Central memory CD8-positive, alpha-beta T cell (primary cell): ENCODE measurements around the gene BLMH.

Source experiments
- ATAC-seq: fragments of 150-1000 bp; cut with Tn5 transposase; replicated peaks from 2 replicates; pipeline ENCODE4 v1.10.0; 2022; ENCODE audit warnings: mild to moderate bottlenecking, moderate FRiP score, moderate number of reproducible peaks; ENCODE audit not compliant: poor library complexity, severe bottlenecking; ENCODE audit errors: extremely low read depth
- DNase-seq, 2 donors: peaks; one replicate each; pipeline ENCODE4 v3.0.0; 2021; ENCODE audit warnings: low spot score in 2 of 2
- H3K27ac Mint-ChIP-seq: one replicate; pipeline ENCODE4 v1.8.0; 2022; ENCODE audit warnings: low read depth, mild to moderate bottlenecking, moderate library complexity, mixed read lengths
- H3K27me3 Mint-ChIP-seq: one replicate; pipeline ENCODE4 v1.8.0; 2022; ENCODE audit warnings: mixed read lengths
- H3K36me3 Mint-ChIP-seq: one replicate; pipeline ENCODE4 v1.8.0; 2022; ENCODE audit warnings: mild to moderate bottlenecking, moderate library complexity, mixed read lengths; ENCODE audit not compliant: insufficient read depth
- H3K4me1 Mint-ChIP-seq: one replicate; pipeline ENCODE4 v1.8.0; 2022; ENCODE audit warnings: mixed read lengths
- H3K4me3 Mint-ChIP-seq: one replicate; pipeline ENCODE4 v1.8.0; 2022; ENCODE audit warnings: mild to moderate bottlenecking, moderate library complexity, mixed read lengths
- H3K9me3 Mint-ChIP-seq: one replicate; pipeline ENCODE4 v1.8.0; 2022; ENCODE audit warnings: mixed read lengths

The BLMH gene

GRCh38 chr17:30323262-30323894 is 31.6 kb upstream of the BLMH start:
- Mint-ChIP-seq H3K4me1 (peaks cover 27% of the 10 kb centered on the region), H3K36me3 (peaks cover 4% of the 10 kb centered on the region), H3K9me3 (no peaks in the 10 kb centered on the region), H3K27ac (peak overlapping the region; percentile 83), H3K4me3 (peak overlapping the region; percentile 37), H3K27me3 (no peaks in the 10 kb centered on the region)
- ATAC-seq, result peak; percentile 82
- DNase-seq, result peak in 1 of 2 donors; percentile 34

DNA sequence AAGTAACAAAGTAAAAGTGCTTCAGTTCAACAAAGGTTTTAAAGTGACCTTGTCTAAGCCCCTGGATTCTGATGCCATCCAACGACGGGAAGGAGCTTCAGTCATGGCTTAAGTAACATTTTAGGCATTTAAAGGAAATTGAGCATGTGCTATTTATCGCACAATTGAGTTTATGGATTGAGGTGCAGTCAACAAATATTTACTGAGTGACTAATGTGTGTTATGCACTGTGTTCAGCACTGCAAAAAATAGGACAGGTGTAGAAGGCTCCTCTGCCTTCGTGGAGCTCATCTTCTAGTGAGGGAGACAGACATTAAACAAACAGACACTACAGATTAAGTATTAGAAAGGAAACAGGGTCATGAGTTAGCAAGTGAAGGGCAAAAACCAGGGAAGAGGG is 29.6 kb upstream of the BLMH start:
- no peaks in the 10 kb centered on the region for H3K9me3 Mint-ChIP-seq
- no peak overlapping the region for H3K27ac Mint-ChIP-seq
- H3K36me3 Mint-ChIP-seq, result peaks cover 6% of the 10 kb centered on the region
- H3K4me3 Mint-ChIP-seq, result no peak overlapping the region
- peaks cover 27% of the 10 kb centered on the region for H3K4me1 Mint-ChIP-seq
- H3K27me3 Mint-ChIP-seq, result no peaks in the 10 kb centered on the region
- DNase-seq (no peak), ATAC-seq (no peak)

DNA sequence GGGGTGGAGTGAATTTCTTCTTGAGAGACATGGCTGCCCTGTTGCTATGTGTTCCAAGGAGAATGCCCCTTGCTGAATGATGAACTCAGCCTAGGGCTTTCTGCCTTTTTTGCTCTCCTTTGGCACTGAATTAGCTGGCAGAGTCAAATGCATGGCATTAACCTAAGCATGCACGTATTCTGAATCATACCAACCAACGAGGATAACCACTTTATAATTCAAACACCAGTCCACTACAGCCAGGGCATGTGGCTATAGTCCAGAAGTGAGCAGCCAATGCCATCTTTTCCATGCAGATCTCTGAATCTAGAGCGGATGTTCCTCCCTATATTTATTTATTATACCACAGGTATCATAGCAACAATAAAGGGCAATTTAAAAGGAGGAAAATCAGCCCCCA is 26.4 kb upstream of the BLMH start:
- peaks cover 5% of the 10 kb centered on the region for H3K4me1 Mint-ChIP-seq
- H3K27ac Mint-ChIP-seq, result peak overlapping the region; percentile 44
- no peaks in the 10 kb centered on the region for H3K9me3 Mint-ChIP-seq
- H3K27me3 Mint-ChIP-seq, result no peaks in the 10 kb centered on the region
- no peak overlapping the region for H3K4me3 Mint-ChIP-seq
- no peak for ATAC-seq
- peaks cover 5% of the 10 kb centered on the region for H3K36me3 Mint-ChIP-seq
- no peak for DNase-seq

DNA sequence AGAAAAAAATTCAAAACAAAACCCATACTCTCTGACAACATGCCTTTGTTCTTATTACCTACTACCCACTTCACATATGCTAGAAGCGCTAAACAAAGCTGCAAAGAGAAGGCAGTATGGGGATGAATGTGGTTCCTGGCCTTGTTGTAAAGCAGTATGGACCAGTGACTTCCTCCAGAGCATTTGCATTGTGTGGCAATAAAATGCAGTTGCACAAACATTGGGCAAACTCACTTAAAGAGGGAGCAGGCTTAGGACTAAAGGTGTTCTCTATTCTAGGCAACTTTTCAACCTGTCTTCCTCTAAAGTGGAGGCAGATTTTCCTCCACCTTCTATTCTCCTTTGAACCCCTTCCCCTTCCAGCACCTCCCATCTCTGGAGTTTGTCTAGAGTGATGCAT is 25.0 kb upstream of the BLMH start:
- DNase-seq, result no peak
- no peaks in the 10 kb centered on the region for H3K27me3 Mint-ChIP-seq
- H3K4me3 Mint-ChIP-seq, result no peak overlapping the region
- H3K9me3 Mint-ChIP-seq, result no peaks in the 10 kb centered on the region
- H3K4me1 Mint-ChIP-seq, result no peaks in the 10 kb centered on the region
- no peak for ATAC-seq
- peaks cover 3% of the 10 kb centered on the region for H3K36me3 Mint-ChIP-seq
- no peak overlapping the region for H3K27ac Mint-ChIP-seq

DNA sequence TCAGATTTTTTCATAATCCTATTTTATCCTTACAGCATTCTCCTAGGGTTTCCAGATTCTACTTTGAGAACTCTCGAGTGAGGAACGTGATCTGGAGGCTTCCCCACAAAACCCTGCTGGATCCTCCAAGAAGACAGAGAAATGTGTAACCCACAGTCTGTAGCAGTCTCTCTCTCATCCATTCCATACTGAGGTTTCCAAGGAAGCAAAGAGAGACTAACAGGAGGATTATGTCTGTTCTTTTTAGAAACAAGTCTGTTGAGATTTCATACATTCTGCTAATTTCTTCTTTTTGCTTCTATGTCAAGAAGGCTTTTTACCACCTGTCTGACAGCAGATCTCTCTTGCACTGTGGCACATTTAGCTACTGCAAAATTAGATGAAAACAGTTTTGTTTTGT is 23.4 kb upstream of the BLMH start:
- Mint-ChIP-seq H3K4me3 (no peak overlapping the region), H3K9me3 (no peaks in the 10 kb centered on the region), H3K27me3 (no peaks in the 10 kb centered on the region), H3K36me3 (peaks cover 2% of the 10 kb centered on the region), H3K4me1 (no peaks in the 10 kb centered on the region), H3K27ac (no peak overlapping the region)
- ATAC-seq (no peak), DNase-seq (no peak)

DNA sequence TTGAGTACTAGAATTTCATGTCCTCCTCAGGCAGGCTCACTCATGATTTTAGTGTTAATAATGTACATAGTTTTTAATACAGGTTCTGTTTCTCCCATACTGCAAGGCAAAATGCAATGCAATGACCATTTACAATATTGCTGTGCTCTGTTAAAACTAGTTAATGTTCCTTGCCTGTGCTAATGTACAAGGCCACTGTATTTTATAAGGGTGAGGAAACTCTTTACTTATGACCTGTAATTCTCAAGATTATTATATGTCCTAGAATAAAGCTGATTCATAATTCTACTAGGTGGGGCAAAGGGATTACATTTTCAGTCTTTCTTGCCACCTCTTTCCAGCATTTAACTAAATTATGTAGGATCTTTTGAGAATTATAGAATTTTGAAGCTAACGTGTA is 22.7 kb upstream of the BLMH start:
- no peak for ATAC-seq
- Mint-ChIP-seq H3K27me3 (no peaks in the 10 kb centered on the region), H3K27ac (no peak overlapping the region), H3K4me3 (no peak overlapping the region), H3K4me1 (no peaks in the 10 kb centered on the region), H3K9me3 (no peaks in the 10 kb centered on the region), H3K36me3 (peaks cover 2% of the 10 kb centered on the region)
- no peak for DNase-seq

DNA sequence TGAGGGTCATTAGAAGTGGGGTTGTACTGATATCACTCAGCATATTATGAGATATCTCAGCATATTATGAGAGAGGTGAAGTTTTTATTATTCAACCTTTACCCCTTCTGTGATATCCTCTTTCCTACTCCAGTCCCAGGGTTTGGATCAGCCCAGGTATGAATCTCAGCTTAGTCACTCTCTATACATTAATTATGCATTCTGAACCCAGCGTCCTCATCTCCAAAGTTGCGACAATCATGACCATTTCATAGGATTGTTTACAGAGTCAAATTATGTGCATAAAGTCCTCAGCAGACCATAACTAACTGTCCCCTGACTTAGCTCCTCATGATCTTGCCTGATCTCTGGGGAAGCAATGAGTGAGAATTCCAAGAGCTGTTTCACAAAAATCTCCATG is 20.5 kb upstream of the BLMH start:
- DNase-seq (no peak), ATAC-seq (no peak)
- Mint-ChIP-seq H3K9me3 (no peaks in the 10 kb centered on the region), H3K27me3 (no peaks in the 10 kb centered on the region), H3K27ac (no peak overlapping the region), H3K36me3 (no peaks in the 10 kb centered on the region), H3K4me1 (no peaks in the 10 kb centered on the region), H3K4me3 (no peak overlapping the region)

- no peak overlapping the region for H3K27ac Mint-ChIP-seq
- no peaks in the 10 kb centered on the region for H3K4me1 Mint-ChIP-seq
- no peak for DNase-seq
- ATAC-seq, result no peak
- H3K9me3 Mint-ChIP-seq, result no peaks in the 10 kb centered on the region
- peaks cover 7% of the 10 kb centered on the region for H3K27me3 Mint-ChIP-seq
- no peaks in the 10 kb centered on the region for H3K36me3 Mint-ChIP-seq
- H3K4me3 Mint-ChIP-seq, result no peak overlapping the region
Observed at GRCh38 chr17:30310562-30310961, 18.8 kb upstream of the BLMH start.

GRCh38 chr17:30309591-30309990 is 17.8 kb upstream of the BLMH start:
- H3K27me3 Mint-ChIP-seq, result peaks cover 10% of the 10 kb centered on the region
- ATAC-seq, result no peak
- H3K36me3 Mint-ChIP-seq, result no peaks in the 10 kb centered on the region
- no peaks in the 10 kb centered on the region for H3K9me3 Mint-ChIP-seq
- no peak overlapping the region for H3K4me3 Mint-ChIP-seq
- no peaks in the 10 kb centered on the region for H3K4me1 Mint-ChIP-seq
- DNase-seq, result no peak
- no peak overlapping the region for H3K27ac Mint-ChIP-seq

- Mint-ChIP-seq H3K4me3 (no peak overlapping the region), H3K4me1 (no peaks in the 10 kb centered on the region), H3K36me3 (no peaks in the 10 kb centered on the region), H3K27ac (no peak overlapping the region), H3K9me3 (no peaks in the 10 kb centered on the region), H3K27me3 (peaks cover 10% of the 10 kb centered on the region)
- DNase-seq, result no peak
- no peak for ATAC-seq
Observed at GRCh38 chr17:30308406-30308805, 16.7 kb upstream of the BLMH start.

DNA sequence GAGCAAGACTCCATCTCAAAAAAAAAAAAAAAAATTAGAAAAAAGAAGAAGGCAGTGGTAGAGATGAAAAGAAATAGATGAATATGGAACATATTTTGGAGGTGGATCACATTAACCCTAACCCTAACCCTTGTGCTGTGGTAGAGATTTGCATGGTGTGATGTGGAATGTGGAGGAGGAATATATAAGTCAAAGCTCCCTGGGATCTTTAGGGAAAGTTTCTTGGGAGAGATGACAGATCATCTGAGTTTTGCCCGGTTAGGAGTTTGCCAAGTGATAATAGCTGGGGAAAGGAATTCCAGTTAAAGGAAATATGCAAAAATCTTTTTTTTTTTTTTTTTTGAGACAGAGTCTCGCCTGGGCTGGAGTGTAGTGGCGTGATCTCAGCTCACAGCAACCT is 13.0 kb upstream of the BLMH start:
- Mint-ChIP-seq H3K36me3 (no peaks in the 10 kb centered on the region), H3K4me3 (no peak overlapping the region), H3K27me3 (peaks cover 10% of the 10 kb centered on the region), H3K27ac (no peak overlapping the region), H3K4me1 (no peaks in the 10 kb centered on the region), H3K9me3 (peaks cover 5% of the 10 kb centered on the region)
- DNase-seq (no peak), ATAC-seq (no peak)

- Mint-ChIP-seq H3K4me3 (no peak overlapping the region), H3K36me3 (no peaks in the 10 kb centered on the region), H3K4me1 (no peaks in the 10 kb centered on the region), H3K27ac (no peak overlapping the region), H3K27me3 (peaks cover 10% of the 10 kb centered on the region), H3K9me3 (peaks cover 5% of the 10 kb centered on the region)
- ATAC-seq (no peak), DNase-seq (no peak)
Observed at GRCh38 chr17:30302241-30302640, 10.5 kb upstream of the BLMH start.

DNA sequence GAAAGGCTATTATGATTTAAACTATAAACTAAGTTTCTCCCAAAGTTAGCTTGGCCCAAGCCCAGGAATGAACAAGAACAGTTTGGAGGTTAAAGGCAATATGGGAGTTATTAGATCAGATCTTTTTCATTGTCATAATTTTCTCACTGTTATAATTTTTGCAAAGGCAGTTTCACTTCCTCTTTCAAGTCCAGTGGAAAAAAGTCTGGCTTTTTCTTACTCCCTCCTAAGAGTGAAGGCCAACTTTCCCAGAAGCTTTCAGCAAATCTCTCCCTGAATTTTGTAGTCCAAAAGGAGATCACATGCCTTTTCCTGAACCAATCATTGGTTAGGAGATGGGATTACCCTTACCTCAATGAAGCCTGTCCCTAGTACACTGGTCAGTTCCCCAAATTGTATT is 9.1 kb upstream of the BLMH start:
- no peak overlapping the region for H3K4me3 Mint-ChIP-seq
- peaks cover 5% of the 10 kb centered on the region for H3K27me3 Mint-ChIP-seq
- ATAC-seq, result no peak
- peaks cover 5% of the 10 kb centered on the region for H3K9me3 Mint-ChIP-seq
- H3K4me1 Mint-ChIP-seq, result no peaks in the 10 kb centered on the region
- no peak for DNase-seq
- H3K27ac Mint-ChIP-seq, result no peak overlapping the region
- no peaks in the 10 kb centered on the region for H3K36me3 Mint-ChIP-seq

- peaks cover 5% of the 10 kb centered on the region for H3K9me3 Mint-ChIP-seq
- H3K27ac Mint-ChIP-seq, result no peak overlapping the region
- no peaks in the 10 kb centered on the region for H3K4me1 Mint-ChIP-seq
- H3K36me3 Mint-ChIP-seq, result no peaks in the 10 kb centered on the region
- H3K4me3 Mint-ChIP-seq, result no peak overlapping the region
- H3K27me3 Mint-ChIP-seq, result no peaks in the 10 kb centered on the region
- no peak for DNase-seq
- no peak for ATAC-seq
Observed at GRCh38 chr17:30299000-30299399, 7.3 kb upstream of the BLMH start.
